ENCODE data around the gene GSTA3.

- TF ChIP-seq JUN (IDR thresholded peaks at IDR 0.05; ENCODE audit: borderline replicate concordance, insufficient read depth, insufficient read length, low read depth): no peak
- TF ChIP-seq CTCF (IDR thresholded peaks at IDR 0.05; ENCODE audit: extremely low read depth in 1 of 2, insufficient read depth in 1 of 2, low read depth in 1 of 2, low read length in 2 of 2): no peak
- TF ChIP-seq POLR2A (IDR thresholded peaks at IDR 0.05; ENCODE audit: low read depth, low read length): no peak
- TF ChIP-seq GATA2 (IDR thresholded peaks at IDR 0.05; ENCODE audit: insufficient read depth, insufficient read length, low read depth, low read length): no peak
- TF ChIP-seq EZH2 (IDR thresholded peaks at IDR 0.05; ENCODE audit: borderline replicate concordance, low read depth, low read length, severe bottlenecking): no peak
- no peak for TF ChIP-seq POLR2AphosphoS5 (IDR thresholded peaks at IDR 0.05; ENCODE audit: insufficient read depth, low read depth, low read length)
- no peak for TF ChIP-seq FOS (IDR thresholded peaks at IDR 0.05; ENCODE audit: borderline replicate concordance, insufficient read depth, low read length)
Observed at GRCh38 chr6:52953911-52954839, 44.7 kb upstream of the GSTA3 start.
